Ishikawa (cell line): Measurements from ENCODE around the gene OR5K4.

ENCODE experiments used
- CEBPB ChIP-seq: IDR thresholded peaks from 2 replicates; pipeline ENCODE4 v1.6.1; 2012
- CREB1 ChIP-seq: IDR thresholded peaks from 2 replicates; pipeline ENCODE4 v1.6.1; 2012; ENCODE audit warnings: low read depth
- EP300 ChIP-seq: IDR thresholded peaks from 2 replicates; pipeline ENCODE4 v1.6.1; 2012; ENCODE audit warnings: borderline replicate concordance

DNA sequence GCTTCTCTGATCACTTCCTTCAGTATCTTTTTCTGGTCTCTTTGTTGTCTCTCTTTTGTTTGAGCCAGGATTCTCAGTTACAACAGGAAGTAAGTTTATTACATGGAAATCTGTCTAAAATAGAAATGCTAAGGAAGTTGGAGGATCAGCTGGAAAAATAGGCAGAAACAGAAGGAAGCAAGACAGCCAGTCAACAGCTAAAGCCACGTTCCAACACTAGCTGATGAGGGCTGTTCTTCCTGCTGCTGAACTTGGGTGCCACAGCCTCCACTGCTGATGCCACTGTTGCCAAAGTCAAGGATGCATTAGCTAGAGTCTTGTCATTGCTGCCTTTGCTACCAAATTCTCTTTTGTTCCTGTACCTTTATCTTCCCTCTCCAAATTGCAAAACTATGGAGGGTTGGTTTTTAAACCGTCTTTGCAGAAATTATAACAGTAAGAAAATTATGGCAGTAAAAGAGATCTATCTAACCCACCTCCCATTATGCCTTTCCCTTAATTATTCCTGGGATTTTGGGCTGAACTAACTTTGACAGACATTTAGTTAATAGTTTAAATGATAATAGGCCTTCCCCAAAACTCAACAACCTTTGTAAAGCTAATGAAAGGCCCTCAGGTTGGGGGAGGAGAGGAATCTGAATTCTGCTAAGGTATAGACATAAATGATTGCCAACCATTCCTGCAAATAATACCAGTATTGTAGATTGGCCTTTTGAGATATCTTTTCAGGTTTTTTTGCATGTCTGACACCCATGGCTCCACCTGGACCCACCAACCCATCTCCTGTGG lies 27.4 kb upstream of the OR5K4 start:
- TF ChIP-seq EP300: no peak
- TF ChIP-seq CEBPB: no peak
- no peak for TF ChIP-seq CREB1
